ENCODE data around the gene PRDM1. TPM values are rescaled to one million over a fixed set of nuclear protein-coding genes. Genes with fewer than 3 reads are reported as not detected.
A peak's percentile ranks its signal among the peaks of the same experiment; 100 is the strongest.

PRDM1 gene
- total RNA-seq, 1 donor from 2014 or later: 9.5 TPM

- no peak for DNase-seq
These were observed 13.5 kb upstream of the PRDM1 start for GRCh38 chr6:106072501-106073090.

GRCh38 chr6:106074146-106074545, 12.0 kb upstream of the PRDM1 start:
- DNase-seq: no peak

GRCh38 chr6:106076139-106076538, 10.0 kb upstream of the PRDM1 start:
- DNase-seq: no peak

- no peak for DNase-seq
These were observed 9.0 kb upstream of the PRDM1 start for GRCh38 chr6:106077170-106077569.

- no peak for DNase-seq
These were observed 8.3 kb upstream of the PRDM1 start for GRCh38 chr6:106077881-106078280.

- no peak for DNase-seq
These were observed 6.0 kb upstream of the PRDM1 start for GRCh38 chr6:106079961-106080762.

- DNase-seq: no peak
These were observed 5.4 kb upstream of the PRDM1 start for GRCh38 chr6:106080763-106081095.

- no peak for DNase-seq
These were observed 4.4 kb upstream of the PRDM1 start for GRCh38 chr6:106081715-106082114.

GRCh38 chr6:106082735-106083398, 3.3 kb upstream of the PRDM1 start:
- DNase-seq: no peak

GRCh38 chr6:106083618-106084017, 2.5 kb upstream of the PRDM1 start:
- DNase-seq: no peak

- peak; percentile 75 for DNase-seq
These were observed 1.8 kb upstream of the PRDM1 start for GRCh38 chr6:106084106-106084988.

GRCh38 chr6:106084989-106085691, 996 bp upstream of the PRDM1 start:
- peak; percentile 37 for DNase-seq

GRCh38 chr6:106085692-106085983, 498 bp upstream of the PRDM1 start:
- no peak for DNase-seq

GRCh38 chr6:106086814-106087175, 659 bp downstream of the PRDM1 start:
- no peak for DNase-seq

- DNase-seq: peak; percentile 81
These were observed 1.6 kb downstream of the PRDM1 start for GRCh38 chr6:106087548-106088325.

- peak; percentile 25 for DNase-seq
These were observed 3.9 kb downstream of the PRDM1 start for GRCh38 chr6:106090001-106090400.

GRCh38 chr6:106092279-106092678, 6.1 kb downstream of the PRDM1 start:
- no peak for DNase-seq

GRCh38 chr6:106094261-106094963, 8.3 kb downstream of the PRDM1 start:
- DNase-seq: peak; percentile 37

- DNase-seq: no peak
These were observed 8.8 kb downstream of the PRDM1 start for GRCh38 chr6:106094964-106095335.

GRCh38 chr6:106097411-106098231, 11.5 kb downstream of the PRDM1 start:
- DNase-seq: peak; percentile 50

All from dermis blood vessel endothelial cell (primary cell).